K562 (cell line): ENCODE measurements around the gene SMURF1. TPM values are rescaled to one million over a fixed set of nuclear protein-coding genes. Genes with fewer than 3 reads are reported as not detected.

Experiments used
- ATAC-seq: fragments of 200-7000 bp; cut with Tn5 transposase; 3 replicates; pipeline ENCODE4 v1.9.1; 2020; ENCODE audit warnings: moderate library complexity
- BruUV-seq: library from RNA; stranded (reverse); fragments of 400-500 nt; replicated peaks from 2 replicates; lab custom pipeline; 2021; lab: Mats Ljungman, UMichigan
- CTCF ChIA-PET: fragments of 300-600 bp; formaldehyde crosslinking; extraction: SDS; loops from one replicate; lab custom pipeline; 2021; ENCODE audit warnings: low intra/inter-chr PET ratio; lab: Yijun Ruan, JAX
- POLR2A ChIA-PET: fragments of 300-600, 350-650 bp; sonication (Branson Sonifier 250); formaldehyde crosslinking; extraction: SDS; loops from one replicate; lab custom pipeline; 2021; ENCODE audit warnings: antibody characterized with exemption, inconsistent platforms; lab: Yijun Ruan, JAX
- DNase-seq, 4 experiments: peaks; one replicate each; pipeline versions ENCODE4 v3.0.0 to v3.0.0-alpha.2; 2011 to 2018; ENCODE audit warnings: low spot score in 3 of 4, mixed read lengths in 3 of 4; ENCODE audit errors: extremely low read depth in 1 of 4
- FAIRE-seq: peaks from 2 replicates; lab custom pipeline; 2011; peaks lifted over from hg19 to GRCh38; lab: Jason Lieb, UNC
- H2AFZ ChIP-seq: 2 replicates; pipeline ENCODE4 v1.6.0; 2011; ENCODE audit warnings: low read depth, low read length, control low read depth, inconsistent platforms
- H3K27ac ChIP-seq: fragments of 200-600 bp; 3 replicates; pipeline ENCODE4 v1.8.0; 2011; ENCODE audit warnings: low read depth, mild to moderate bottlenecking, control low read depth, inconsistent platforms, low read length, moderate library complexity, mixed read lengths; ENCODE audit errors: extremely low read depth
- H3K27me3 ChIP-seq, 2 experiments: fragments of 300-600 bp in 1 of 2; 2 replicates in 1 of 2; 3 replicates in 1 of 2; pipeline versions ENCODE4 v1.6.0 to v1.8.0; 2011; ENCODE audit warnings: inconsistent platforms in 2 of 2, low read length in 2 of 2, mild to moderate bottlenecking in 1 of 2, mixed read lengths in 1 of 2, moderate library complexity in 1 of 2; ENCODE audit not compliant: control insufficient read depth in 2 of 2, insufficient read depth in 2 of 2
- H3K36me3 ChIP-seq: fragments of 300-600 bp; 3 replicates; pipeline ENCODE4 v1.8.0; 2011; ENCODE audit warnings: mild to moderate bottlenecking, low read length, inconsistent platforms; ENCODE audit not compliant: control insufficient read depth, insufficient read depth
- H3K4me1 ChIP-seq, 2 experiments: fragments of 200-600 bp in 1 of 2; replicated peaks in 1 of 2; 2 replicates in 1 of 2; 3 replicates in 1 of 2; pipeline versions ENCODE4 v1.5.1 to v1.8.0; 2011; ENCODE audit warnings: inconsistent platforms in 2 of 2, low read length in 2 of 2, mild to moderate bottlenecking in 1 of 2, mixed read lengths in 1 of 2, moderate library complexity in 1 of 2; ENCODE audit not compliant: control insufficient read depth in 2 of 2, insufficient read depth in 2 of 2
- H3K4me2 ChIP-seq: 2 replicates; pipeline ENCODE4 v1.6.1; 2011; ENCODE audit warnings: low read length, control low read depth, inconsistent platforms, mixed read lengths; ENCODE audit not compliant: insufficient read depth
- H3K4me3 ChIP-seq: fragments of 200-600 bp; sonication (generic), shearing (Covaris generic); 2 replicates; pipeline ENCODE4 v1.5.1; 2016; ENCODE audit warnings: control low read depth, inconsistent platforms
- H3K79me2 ChIP-seq: fragments of 200-600 bp; 3 replicates; pipeline ENCODE4 v1.8.0; 2011; ENCODE audit warnings: low read length, inconsistent platforms; ENCODE audit not compliant: control insufficient read depth, insufficient read depth
- H3K9ac ChIP-seq, 2 experiments: 2 replicates each; pipeline versions ENCODE4 v1.6.0 to v1.6.1; 2011; ENCODE audit warnings: low read depth in 2 of 2, low read length in 2 of 2, control low read depth in 1 of 2, inconsistent platforms in 1 of 2, mild to moderate bottlenecking in 1 of 2, mixed read lengths in 1 of 2; ENCODE audit not compliant: insufficient read depth in 1 of 2
- H3K9me1 ChIP-seq: one replicate; pipeline ENCODE4 v1.6.0; 2011; ENCODE audit warnings: inconsistent platforms, mild to moderate bottlenecking, low read length, moderate library complexity; ENCODE audit not compliant: control insufficient read depth, insufficient read depth
- H3K9me3 ChIP-seq: replicated peaks from 2 replicates; pipeline ENCODE4 v1.5.1; 2011; ENCODE audit warnings: low read depth, low read length, inconsistent platforms; ENCODE audit not compliant: control insufficient read depth, insufficient read depth
- H4K20me1 ChIP-seq: replicated peaks from 2 replicates; pipeline ENCODE4 v1.6.1; 2011; ENCODE audit warnings: low read length, inconsistent platforms, mixed read lengths; ENCODE audit not compliant: control insufficient read depth, insufficient read depth
- CBX8 ChIP-seq: fragments of 200-600 bp; sonication (generic); IDR thresholded peaks from 2 replicates; pipeline ENCODE4 v1.6.1; 2012; ENCODE audit warnings: borderline replicate concordance, mixed run types, low read depth, mild to moderate bottlenecking, moderate library complexity, mixed read lengths, low read length, control low read depth, inconsistent platforms; ENCODE audit not compliant: poor library complexity, severe bottlenecking; ENCODE audit errors: extremely low read depth
- CXXC5 ChIP-seq: fragments of 250-450 bp; sonication (Bioruptor Pico); IDR thresholded peaks from 2 replicates; pipeline ENCODE4 v1.8.0; 2022; ENCODE audit warnings: inconsistent platforms, mild to moderate bottlenecking, moderate library complexity
- FOXM1 ChIP-seq, 2 experiments: fragments of 450-650 bp in 1 of 2; sonication (generic) in 1 of 2; formaldehyde crosslinking in 1 of 2; IDR thresholded peaks; 2 replicates each; pipeline versions ENCODE4 v1.6.1 to v1.9.0; 2017 to 2022; ENCODE audit warnings: low read depth in 2 of 2, mild to moderate bottlenecking in 2 of 2, missing genetic modification reagents in 1 of 2, moderate library complexity in 1 of 2
- IRF2 ChIP-seq: sonication (generic); formaldehyde crosslinking; IDR thresholded peaks from 2 replicates; pipeline ENCODE4 v1.8.1; 2022; ENCODE audit warnings: mild to moderate bottlenecking, missing genetic modification reagents
- MCM7 ChIP-seq, 2 experiments: fragments of 450-650 bp; IDR thresholded peaks; 2 replicates each; pipeline ENCODE4 v1.6.1; 2016 to 2018
- POU5F1 ChIP-seq: fragments of 150-350 bp; IDR thresholded peaks from 2 replicates; pipeline ENCODE4 v1.6.1; 2014; ENCODE audit warnings: borderline replicate concordance, low read length, low read depth, mild to moderate bottlenecking; ENCODE audit not compliant: partially characterized antibody
- RBM17 ChIP-seq: fragments of 200-400 bp; formaldehyde crosslinking; IDR thresholded peaks from 2 replicates; pipeline ENCODE4 v1.6.1; 2017; ENCODE audit warnings: low read depth, mild to moderate bottlenecking, low read length, borderline replicate concordance
- SIRT6 ChIP-seq: IDR thresholded peaks from one replicate; pipeline ENCODE4 v1.6.1; 2012; ENCODE audit warnings: low read depth, mild to moderate bottlenecking, control low read depth, inconsistent platforms, low read length, moderate library complexity
- SMAD1 ChIP-seq: fragments of 150-350 bp; IDR thresholded peaks from 2 replicates; pipeline ENCODE4 v1.6.1; 2014; ENCODE audit warnings: low read length, low read depth; ENCODE audit not compliant: partially characterized antibody
- TFAP4 ChIP-seq: sonication (generic); formaldehyde crosslinking; IDR thresholded peaks from 2 replicates; pipeline ENCODE4 v1.8.0; 2022; ENCODE audit warnings: missing genetic modification reagents, mild to moderate bottlenecking, moderate library complexity, borderline replicate concordance
- ZBTB12 ChIP-seq: fragments of 250-450 bp; sonication (Bioruptor Pico); IDR thresholded peaks from 2 replicates; pipeline ENCODE4 v1.4.0; 2020
- ZNF124 ChIP-seq: sonication (generic); formaldehyde crosslinking; IDR thresholded peaks from 2 replicates; pipeline ENCODE4 v1.8.1; 2022; ENCODE audit warnings: missing genetic modification reagents
- ZNF431 ChIP-seq: sonication (generic); formaldehyde crosslinking; IDR thresholded peaks from 2 replicates; pipeline ENCODE4 v1.8.0; 2022; ENCODE audit warnings: mild to moderate bottlenecking, missing genetic modification reagents
- ZNF766 ChIP-seq: fragments of 200-800 bp; sonication (Bioruptor generic); conservative IDR thresholded peaks from 2 replicates; pipeline ENCODE4 v1.6.1; 2016; ENCODE audit warnings: missing genetic modification characterization, missing compliant biosample characterization
- ZSCAN29 ChIP-seq: fragments of 450-650 bp; IDR thresholded peaks from 2 replicates; pipeline ENCODE4 v1.6.1; 2017
- WGBS: fragments of 100-300 bp; shearing (Covaris generic); methylation state at CpG from one replicate; pipeline ENCODE4 v1.1.6; 2016; ENCODE audit warnings: low coverage, mixed read lengths; ENCODE audit not compliant: insufficient coverage; ENCODE audit errors: missing lambda C conversion rate; 5-methylcytosine and 5-hydroxymethylcytosine counted together
- in situ Hi-C: fragments of 300-500 bp; cut with MboI; formaldehyde crosslinking; loops from 4 replicates; pipeline ENCODE4 v1.15.0; 2018; ENCODE audit warnings: inconsistent platforms, mixed read lengths
- intact Hi-C: fragments of 100-400 bp; cut with micrococcal nuclease; formaldehyde crosslinking; loops from 2 replicates; pipeline ENCODE4 v1.14.2; 2022
- polyA plus RNA-seq, 8 experiments: library from polyadenylated mRNA; depleted of rRNA in 4 of 8; stranded (reverse) in 5 of 8; unstranded in 3 of 8; fragments of >200 nt; fragmentation: Nextera tagmentation in 2 of 8; fragmentation: Illumina TruSeq in 1 of 8; extraction: Ambion mirVana in 2 of 8; extraction: Trizol in 1 of 8; gene quantifications; 2 replicates each; pipeline versions ENCODE4 v1.2.1 to v1.2.3, GENCODE V29; 2011 to 2014; ENCODE audit warnings: inconsistent platforms in 1 of 8, missing spikeins in 1 of 8
- total RNA-seq, 7 experiments: library from RNA; depleted of rRNA in 6 of 7; stranded (reverse); fragments of >200 nt in 6 of 7; fragmentation: Illumina TruSeq in 2 of 7; extraction: Trizol in 2 of 7; gene quantifications; 2 replicates each; pipeline versions ENCODE4 v1.2.1 to v1.2.3, GENCODE V29; 2011 to 2021; ENCODE audit warnings: low replicate concordance in 1 of 7

The SMURF1 gene
- total and polyA plus RNA-seq, 9 of the 15 experiments (the other 6 are each of a cell fraction or from before 2014, with no cell fraction given), result 1.0 to 20.1 (median 12.6) TPM

- Histone ChIP-seq H3K4me3 (no peak overlapping the region), H4K20me1 (peaks cover 9% of the 10 kb centered on the region; the same call in 1 of the 2 replicates), H3K27ac (no peak overlapping the region), H3K9ac (no peak overlapping the region; a peak in 1 of 4 replicates), H3K27me3 (no peaks in the 10 kb centered on the region), H2AFZ (no peak overlapping the region), H3K36me3 (peaks cover 95% of the 10 kb centered on the region), H3K4me1 (no peaks in the 10 kb centered on the region; a peak in 4 of 5 replicates), H3K4me2 (no peak overlapping the region), H3K9me3 (no peaks in the 10 kb centered on the region), H3K79me2 (no peaks in the 10 kb centered on the region), H3K9me1 (no peaks in the 10 kb centered on the region)
- ATAC-seq (no peak), DNase-seq (no peak), FAIRE-seq (no peak)
- WGBS, result 94% methylated on average over 24 of the region's 26 CpGs
- CTCF ChIA-PET, result no interaction called here
- intact Hi-C loops (no loop called here), in situ Hi-C loops (no loop called here)
- POLR2A ChIA-PET, result interaction anchor here (0.6 to 1.3 kb wide), 3 partner anchors 10 to 371 kb away, joined by 3 to 4 read pairs (median 3); no protein-coding TSS in a partner anchor
- TF ChIP-seq ZNF766 (CRISPR knock-in tag) (no peak), ZNF124 (CRISPR knock-in tag) (no peak), SIRT6 (no peak), ZSCAN29 (no peak), RBM17 (no peak), ZNF431 (CRISPR knock-in tag) (no peak), FOXM1 (IDR thresholded peaks at IDR 0.05; ENCODE audit: low read depth) (no peak), FOXM1 (CRISPR knock-in tag; IDR thresholded peaks at IDR 0.05; ENCODE audit: low read depth) (no peak), SMAD1 (no peak), CBX8 (no peak), POU5F1 (no peak), ZBTB12 (no peak), MCM7 (IDR thresholded peaks at IDR 0.05) (no peak), TFAP4 (CRISPR knock-in tag) (no peak), CXXC5 (CRISPR knock-in tag) (no peak), IRF2 (no peak)
- no TSS peak for BruUV-seq
Measured at GRCh38 chr7:99035723-99036545, 108.0 kb downstream of the SMURF1 start.
